HG03108 (cell line): ENCODE measurements around the gene MPO.

Experiments
- ATAC-seq: cut with Tn5 transposase; IDR thresholded peaks from one replicate; pipeline ENCODE4 v1.9.1; 2021; ENCODE audit warnings: moderate library complexity; ENCODE audit not compliant: unreplicated experiment

Gene MPO

DNA sequence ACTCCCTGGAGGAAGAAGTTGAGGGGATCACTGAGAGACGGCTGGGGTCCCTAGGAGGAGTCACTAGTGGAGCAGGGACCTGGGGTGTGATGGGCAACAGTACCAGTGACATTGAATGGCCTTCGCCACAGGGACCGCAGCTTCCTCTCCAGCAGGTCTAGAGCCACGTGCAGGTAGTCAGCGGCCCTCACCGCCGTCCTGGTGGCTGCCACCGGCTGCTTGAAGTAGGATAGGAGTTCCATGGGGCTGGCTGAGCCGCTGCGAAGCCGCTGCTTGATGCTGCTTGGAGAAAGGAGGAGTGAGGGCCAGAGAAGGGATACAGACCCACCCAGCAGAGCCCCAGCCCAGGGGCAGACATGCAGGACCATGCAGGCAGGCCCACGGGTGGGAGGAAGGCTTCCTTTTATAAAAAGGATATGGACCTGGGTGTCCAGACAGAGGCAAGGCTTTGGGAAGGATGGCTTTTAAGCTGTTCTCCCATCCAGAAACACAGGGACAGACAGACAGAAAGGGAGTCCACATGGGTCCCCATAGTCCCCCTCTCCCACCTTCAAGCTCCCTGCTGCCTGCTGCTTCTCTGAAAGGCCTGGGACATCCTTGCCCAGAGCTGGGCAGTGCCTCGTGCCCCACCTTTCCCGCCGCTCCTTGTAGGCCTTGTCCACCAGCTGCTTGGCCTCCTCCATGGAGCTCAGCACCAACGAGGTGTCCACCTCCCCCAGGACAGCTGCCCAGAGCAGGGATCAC lies 827 bp downstream of the MPO start:
- no peak for ATAC-seq

GRCh38 chr17:58279016-58279711 lies 1.6 kb downstream of the MPO start:
- ATAC-seq, result no peak

GRCh38 chr17:58278661-58279015 lies 2.1 kb downstream of the MPO start:
- ATAC-seq, result no peak

DNA sequence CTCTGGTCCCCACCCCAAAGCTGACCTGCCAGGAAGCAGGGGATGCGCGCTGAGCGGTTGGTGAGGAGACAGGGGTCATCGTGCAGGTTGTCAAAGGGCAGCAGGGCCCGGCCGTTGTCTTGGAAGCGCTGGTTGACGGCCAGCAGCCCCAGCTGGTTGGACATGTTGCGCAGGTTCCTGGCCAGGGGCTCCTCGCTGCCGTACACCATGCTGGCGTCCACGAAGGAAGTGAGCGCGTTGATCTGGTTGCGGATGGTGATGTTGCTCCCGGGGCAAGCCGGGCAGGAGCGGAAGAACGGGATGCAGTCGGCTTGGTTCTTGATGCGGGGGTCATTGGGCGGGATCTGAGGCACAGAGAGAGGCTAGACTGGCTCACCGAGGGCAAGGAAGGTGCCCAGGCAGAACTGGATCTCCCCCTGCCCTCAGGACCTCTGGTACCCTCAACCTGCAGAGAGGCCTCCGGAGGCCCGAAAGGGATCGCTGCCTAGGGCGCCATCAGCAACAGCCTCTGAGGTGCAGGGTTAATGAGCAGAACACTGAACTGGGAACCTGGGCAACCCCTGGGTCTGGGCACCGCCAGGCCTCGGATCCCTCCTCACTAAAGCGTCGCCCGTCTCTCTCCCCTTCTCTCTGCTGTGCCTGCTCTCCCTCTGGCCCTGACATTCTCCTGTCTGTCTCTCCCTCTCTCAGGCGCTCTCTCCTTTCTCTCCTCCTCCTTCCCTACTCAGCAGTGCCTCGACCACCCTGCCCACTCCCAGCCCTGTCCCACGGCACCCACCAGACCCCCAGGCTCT lies 2.7 kb downstream of the MPO start:
- no peak for ATAC-seq

DNA sequence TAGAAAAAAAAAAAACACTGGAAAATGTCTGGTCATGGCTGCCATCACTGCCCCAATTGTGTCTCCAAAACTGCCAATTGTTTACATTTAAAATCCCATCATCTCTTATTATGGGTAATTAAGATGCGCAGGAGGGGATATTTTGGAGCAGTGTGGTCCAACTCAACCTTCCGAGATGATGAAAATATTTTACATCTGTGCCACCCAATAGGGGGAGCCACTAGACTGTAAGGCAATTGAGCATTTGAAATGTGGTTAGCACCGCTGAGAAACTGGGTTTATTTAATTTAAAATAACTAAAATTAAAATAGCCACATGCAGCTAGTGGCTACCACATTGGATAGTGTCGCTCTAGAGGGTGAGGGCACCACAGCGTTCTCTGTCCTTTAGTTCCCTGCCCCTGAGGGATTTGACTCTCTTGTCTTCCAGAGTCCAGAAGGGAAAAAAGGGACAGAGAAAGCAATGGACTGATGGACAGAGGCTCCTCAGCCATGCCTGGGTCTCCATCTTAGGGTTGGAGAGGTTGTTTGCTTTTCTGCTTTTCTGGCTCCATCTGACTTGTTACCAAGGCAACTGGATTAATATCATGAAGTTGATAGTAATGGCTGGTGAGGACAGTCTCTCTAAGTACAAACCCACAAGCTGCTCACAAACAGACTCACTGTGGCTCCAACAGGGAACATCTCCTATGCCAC lies 3.5 kb downstream of the MPO start:
- ATAC-seq, result no peak

DNA sequence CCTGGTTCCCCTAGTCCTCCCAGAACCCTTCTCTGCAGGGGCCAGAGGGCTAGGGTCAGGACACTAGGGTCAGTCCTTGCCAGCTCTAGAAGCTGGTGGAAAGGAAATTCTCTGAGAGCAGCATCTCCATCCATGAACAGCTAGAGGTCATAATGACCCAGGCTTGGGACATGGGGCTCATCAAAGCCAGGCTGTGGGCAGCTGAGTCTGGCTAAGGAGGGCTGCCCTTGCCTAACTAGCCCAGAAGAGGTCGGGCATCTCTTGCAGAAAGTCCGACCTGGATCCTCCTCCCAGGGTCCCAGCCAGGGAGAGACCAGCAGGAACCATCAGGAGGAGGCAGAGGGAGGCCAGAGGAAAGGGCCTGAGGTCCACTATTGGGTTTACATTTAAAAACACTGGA lies 4.3 kb downstream of the MPO start:
- no peak for ATAC-seq

DNA sequence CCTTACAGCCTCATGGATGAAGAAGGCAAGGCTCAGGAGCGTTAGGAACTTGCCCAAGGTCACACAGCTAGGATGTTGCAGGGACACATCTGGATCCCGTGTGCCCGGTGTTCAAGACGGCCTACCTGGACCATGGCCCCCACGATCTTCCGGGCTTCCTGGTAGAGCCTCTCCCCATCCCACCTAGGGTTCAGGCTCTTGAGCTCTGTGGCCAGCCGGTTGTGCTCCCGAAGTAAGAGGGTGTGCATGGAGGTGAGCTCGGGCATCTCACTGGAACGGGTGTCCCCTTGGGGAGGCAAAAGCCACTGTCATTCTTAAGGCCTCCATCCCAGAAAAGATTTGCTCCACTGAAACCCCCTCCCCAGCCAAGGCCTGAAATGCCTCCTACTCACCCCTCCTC lies 5.3 kb downstream of the MPO start:
- no peak for ATAC-seq

- no peak for ATAC-seq
Observed at GRCh38 chr17:58273453-58274104, 7.2 kb downstream of the MPO start.

DNA sequence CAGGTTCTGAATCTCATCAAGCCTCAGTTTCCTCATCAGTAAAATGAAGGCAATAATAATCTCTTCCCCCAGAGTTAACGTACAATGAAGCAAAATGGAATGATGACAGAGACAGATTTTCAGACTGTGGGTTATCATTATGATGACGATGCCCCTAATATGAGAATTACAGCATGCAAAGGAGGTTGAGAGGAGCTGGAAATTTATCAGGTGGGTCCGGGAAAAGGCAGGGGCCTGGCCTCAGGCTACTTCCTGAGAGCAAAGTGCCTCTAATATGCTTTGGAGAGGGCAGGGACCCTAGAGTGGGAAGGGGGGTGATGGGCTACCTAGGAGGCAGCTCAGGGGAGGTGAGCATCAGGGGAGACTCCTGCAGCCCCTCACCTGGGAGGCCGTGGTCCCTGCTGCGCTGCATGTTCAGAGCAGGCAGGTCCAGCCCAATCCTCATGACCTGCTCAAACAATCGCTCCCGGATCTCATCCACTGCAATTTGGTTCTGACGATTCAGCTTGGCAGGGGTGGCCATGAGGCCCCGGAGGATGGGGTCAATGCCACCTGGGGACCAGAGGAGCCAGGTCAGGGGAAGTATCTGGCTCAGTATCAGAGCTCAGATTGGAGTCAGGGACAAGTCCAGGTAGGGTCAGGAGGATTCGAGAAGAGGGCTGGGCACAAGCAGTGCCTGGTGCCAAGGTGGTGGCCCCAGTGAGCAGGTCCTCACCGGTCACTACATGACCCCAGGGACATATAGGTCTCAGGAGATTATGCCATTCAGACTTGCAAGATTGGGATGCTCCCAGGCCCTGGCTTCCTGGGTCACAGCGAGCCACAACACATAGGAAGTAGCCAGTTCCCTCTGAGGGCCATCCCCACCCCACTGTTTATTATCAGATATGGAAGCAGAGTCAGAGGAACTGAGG lies 8.1 kb downstream of the MPO start:
- ATAC-seq, result no peak

- no peak for ATAC-seq
Observed at GRCh38 chr17:58271216-58271931, 9.4 kb downstream of the MPO start.

- ATAC-seq, result no peak
Observed at GRCh38 chr17:58270476-58271215, 10.1 kb downstream of the MPO start.

DNA sequence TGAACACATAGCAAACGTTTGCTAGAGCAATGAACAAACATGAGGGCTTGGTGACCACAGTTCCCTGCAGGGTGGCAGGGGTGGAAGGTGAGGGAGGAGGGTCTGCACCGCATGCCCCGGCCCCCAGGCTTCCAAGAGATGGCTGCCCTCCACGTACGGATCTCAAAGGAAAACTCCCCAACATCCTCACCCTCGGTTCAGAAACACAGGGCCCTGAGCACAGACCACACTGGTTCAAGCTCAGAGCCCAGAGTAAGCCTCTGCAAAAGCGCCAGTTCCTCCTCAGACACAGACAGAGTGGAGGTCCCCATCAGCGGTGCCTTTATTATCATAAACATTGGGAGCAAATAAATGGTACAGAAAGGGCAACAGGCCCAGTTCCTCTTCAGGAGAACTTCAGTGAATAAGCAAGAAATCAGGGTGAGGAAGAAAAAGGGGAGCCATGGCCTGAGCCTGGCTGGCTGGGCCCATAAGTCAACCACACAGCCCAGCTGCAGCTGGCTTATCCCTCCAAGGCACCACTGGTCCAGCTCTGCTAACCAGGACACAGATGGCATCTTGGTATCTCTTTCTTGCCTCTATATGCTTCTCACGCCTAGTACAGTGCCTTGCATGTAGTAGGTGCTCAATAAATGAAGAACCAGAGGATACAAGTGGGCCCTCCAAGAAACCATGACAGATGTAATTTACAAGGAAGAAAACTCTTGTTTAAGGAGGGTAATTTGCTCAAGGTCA lies 11.0 kb downstream of the MPO start:
- no peak for ATAC-seq

- no peak for ATAC-seq
Observed at GRCh38 chr17:58268774-58269556, 11.8 kb downstream of the MPO start.

DNA sequence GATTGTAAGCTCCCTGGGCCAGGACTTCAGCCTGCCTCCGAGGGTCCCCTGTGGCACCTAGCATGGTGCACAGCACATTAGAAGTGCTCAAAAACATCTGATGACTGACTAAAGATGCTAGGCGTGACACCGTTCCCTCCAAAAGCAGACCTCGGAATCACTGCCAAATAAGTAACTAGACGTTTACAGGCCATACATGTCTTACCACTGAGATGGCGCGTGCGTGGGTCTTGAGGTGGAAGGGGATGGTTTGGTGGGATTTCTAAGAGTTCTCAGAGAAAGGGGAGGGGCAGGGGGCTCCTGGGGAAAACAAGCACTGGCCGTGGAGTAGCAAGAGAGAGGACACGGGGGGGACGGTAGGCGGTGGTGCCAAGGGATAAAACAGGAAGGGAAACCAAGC lies 12.4 kb downstream of the MPO start:
- no peak for ATAC-seq

GRCh38 chr17:58267347-58268324 lies 13.1 kb downstream of the MPO start:
- no peak for ATAC-seq
